ENCODE measurements around the gene PACSIN1.

DNA sequence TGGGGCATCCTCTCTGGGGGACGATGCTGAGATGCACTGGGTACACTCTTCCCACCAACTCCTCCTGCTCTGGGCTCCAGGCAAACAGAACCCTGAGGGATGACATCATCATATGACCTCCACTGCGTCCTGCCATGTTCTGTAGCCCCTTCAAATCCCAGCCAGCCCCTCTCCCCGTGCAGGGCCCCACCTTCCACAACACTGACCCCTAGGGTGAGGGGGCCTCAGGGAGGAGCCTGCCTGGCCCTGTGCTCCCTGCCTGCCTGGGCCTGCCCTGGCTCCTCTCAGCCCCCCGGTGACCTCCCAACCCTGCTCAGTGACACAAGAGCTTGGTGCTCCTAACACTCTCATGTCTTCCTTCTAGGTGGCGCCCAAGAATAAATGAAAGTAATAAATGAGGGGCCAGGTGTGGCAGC is 99.9 kb downstream of the PACSIN1 start:
- TF ChIP-seq, protein P1, sequence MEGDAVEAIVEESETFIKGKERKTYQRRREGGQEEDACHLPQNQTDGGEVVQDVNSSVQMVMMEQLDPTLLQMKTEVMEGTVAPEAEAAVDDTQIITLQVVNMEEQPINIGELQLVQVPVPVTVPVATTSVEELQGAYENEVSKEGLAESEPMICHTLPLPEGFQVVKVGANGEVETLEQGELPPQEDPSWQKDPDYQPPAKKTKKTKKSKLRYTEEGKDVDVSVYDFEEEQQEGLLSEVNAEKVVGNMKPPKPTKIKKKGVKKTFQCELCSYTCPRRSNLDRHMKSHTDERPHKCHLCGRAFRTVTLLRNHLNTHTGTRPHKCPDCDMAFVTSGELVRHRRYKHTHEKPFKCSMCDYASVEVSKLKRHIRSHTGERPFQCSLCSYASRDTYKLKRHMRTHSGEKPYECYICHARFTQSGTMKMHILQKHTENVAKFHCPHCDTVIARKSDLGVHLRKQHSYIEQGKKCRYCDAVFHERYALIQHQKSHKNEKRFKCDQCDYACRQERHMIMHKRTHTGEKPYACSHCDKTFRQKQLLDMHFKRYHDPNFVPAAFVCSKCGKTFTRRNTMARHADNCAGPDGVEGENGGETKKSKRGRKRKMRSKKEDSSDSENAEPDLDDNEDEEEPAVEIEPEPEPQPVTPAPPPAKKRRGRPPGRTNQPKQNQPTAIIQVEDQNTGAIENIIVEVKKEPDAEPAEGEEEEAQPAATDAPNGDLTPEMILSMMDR (IDR thresholded peaks at IDR 0.05; ENCODE audit: low read length): no peak
- TF ChIP-seq EZH2 (optimal IDR thresholded peaks at IDR 0.05; ENCODE audit: low read depth, low read length): no peak
